ENCODE results near the gene ANKRD39.
"Not testable (repeated sequence)": the region's sequence is repeated elsewhere in the genome, so short reads cannot be mapped to it uniquely, and the experiment has no call there.

ANKRD39 gene, protein sequence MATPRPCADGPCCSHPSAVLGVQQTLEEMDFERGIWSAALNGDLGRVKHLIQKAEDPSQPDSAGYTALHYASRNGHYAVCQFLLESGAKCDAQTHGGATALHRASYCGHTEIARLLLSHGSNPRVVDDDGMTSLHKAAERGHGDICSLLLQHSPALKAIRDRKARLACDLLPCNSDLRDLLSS

DNA sequence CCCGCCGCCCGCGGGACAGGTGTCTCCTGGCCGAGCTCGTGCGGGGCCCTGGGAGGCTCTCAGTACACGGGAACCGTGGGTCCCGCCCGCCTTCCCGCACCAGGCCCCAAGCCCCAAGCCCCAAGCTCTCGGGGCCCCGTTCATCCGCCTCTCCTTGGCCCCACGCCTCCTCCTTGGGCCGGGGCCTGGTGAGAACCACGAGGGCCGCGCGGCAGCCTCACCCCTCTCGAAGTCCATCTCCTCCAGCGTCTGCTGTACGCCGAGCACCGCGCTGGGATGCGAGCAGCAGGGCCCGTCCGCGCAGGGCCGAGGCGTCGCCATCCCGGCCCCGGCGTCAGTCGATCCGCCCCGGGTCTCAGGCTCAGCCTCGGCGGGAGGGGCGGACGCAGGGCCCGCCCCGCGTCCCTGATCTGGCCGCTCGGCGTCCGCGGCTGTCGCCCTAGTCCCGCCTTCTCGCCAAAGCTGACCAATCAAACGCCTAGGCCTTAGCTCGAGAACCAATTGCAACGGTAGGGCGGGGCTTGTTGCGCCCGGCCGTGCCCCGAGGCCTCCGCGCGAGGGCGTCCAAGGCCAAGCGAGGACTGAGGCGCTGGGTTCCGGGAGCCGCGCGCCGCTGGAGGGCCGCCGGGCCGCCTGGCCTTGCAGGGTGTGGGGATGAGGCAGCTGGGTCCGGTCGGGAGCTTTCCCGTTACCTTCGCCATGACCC is at the start of gene ANKRD39:
Gene ANKRD39, minus strand, starts transcription at position 350 of the 706 bp plus-strand sequence. Its CDS starts 29 bp downstream, at position 321.
- no peak for FAIRE-seq

- no peak for FAIRE-seq
Observed at GRCh38 chr2:96906729-96907114, 48.9 kb upstream of the ANKRD39 start.

- no peak for FAIRE-seq
Observed at GRCh38 chr2:96903815-96904214, 46.0 kb upstream of the ANKRD39 start.

GRCh38 chr2:96903318-96903717 is 45.5 kb upstream of the ANKRD39 start:
- no peak for FAIRE-seq

DNA sequence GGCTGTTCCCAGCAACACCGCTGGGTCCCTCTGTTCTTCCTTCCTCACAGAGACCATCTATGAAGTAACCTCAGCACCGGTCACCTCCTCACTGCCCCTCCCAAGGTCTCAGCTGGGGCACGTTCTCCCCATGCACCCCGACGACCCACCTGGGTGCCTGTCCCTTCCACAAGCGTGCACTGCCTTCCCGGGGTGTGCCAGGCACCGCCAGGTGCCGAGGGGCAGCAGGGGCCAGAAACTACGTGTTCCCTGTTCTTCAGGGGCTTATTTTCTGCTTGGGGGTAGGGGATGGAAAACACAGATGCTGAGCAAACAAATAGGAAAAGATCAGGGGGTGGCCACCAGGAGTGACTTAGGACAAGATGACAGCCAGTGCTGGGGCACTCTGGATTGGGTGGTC is 42.4 kb upstream of the ANKRD39 start:
- FAIRE-seq, result no peak

DNA sequence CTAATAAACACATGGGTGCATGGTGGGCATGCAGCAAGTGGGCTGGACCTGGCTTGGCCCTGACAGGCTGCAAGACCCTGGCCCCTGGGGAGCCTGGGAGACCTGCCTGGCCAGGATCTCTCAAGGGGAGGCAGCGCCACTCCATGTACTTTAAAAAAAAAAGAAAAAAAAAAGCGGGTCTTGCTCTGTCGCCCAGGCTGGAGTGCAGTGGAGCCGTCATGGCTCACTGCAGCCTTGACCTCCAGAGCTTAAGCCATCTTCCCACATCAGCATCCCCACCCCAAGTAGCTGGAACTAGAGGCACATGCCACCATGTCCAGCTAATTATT is 41.6 kb upstream of the ANKRD39 start:
- FAIRE-seq, result no peak

DNA sequence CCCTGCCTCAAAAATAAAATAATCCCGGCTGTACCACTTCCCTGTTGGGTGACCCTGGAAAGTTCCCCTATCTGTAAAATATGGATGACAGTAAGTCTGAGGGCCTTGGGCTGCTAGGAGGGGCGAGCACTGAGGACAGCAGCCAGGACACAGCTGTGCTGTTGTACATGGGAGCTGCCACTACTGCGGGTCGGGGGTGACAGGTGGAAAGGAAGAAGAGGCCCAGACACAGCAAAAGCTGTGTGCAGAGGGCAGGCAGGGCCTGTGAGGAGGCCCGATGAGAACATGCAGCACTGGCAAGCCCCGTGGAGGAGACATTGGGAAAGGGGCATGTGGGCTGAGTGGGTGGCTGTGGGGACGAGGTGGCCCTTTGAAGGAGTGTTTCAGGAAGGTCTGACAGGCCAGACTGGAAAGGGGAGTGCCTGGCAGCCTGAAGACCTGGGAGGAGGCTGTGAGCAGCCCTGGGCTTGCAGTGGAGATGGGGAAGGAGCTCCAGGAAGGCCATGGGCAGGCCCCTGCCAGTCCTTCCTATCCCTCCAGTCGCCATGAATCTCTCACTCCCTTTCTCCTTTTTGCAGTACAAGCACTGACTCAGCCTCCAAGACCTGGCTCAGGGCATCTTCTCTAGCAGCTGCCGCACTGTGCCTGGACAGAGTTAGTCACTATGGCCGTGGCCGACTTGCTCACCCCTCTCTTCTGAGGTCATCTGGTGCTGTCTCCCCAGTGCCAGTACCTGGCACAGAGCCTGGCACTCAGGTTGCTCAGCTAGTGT is 41.0 kb upstream of the ANKRD39 start:
- no peak for FAIRE-seq

DNA sequence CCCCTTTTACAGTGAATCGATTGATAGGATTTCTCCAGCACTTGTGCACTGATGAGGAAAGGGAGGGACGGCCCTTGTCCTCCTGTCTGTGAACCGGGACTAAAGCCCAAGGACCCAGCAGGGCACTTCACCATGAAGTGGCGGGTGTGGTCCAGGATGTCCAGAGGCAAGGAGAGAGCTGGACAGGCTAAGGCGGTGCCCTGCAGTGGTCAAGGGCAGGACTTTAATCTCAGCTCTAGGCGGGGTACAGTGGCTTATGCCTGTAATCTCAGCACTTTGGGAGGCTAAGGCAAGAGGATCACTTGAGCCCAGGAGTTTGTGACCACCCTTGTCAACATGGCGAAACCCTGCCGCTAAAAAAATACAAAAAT is 40.3 kb upstream of the ANKRD39 start:
- no peak for FAIRE-seq

DNA sequence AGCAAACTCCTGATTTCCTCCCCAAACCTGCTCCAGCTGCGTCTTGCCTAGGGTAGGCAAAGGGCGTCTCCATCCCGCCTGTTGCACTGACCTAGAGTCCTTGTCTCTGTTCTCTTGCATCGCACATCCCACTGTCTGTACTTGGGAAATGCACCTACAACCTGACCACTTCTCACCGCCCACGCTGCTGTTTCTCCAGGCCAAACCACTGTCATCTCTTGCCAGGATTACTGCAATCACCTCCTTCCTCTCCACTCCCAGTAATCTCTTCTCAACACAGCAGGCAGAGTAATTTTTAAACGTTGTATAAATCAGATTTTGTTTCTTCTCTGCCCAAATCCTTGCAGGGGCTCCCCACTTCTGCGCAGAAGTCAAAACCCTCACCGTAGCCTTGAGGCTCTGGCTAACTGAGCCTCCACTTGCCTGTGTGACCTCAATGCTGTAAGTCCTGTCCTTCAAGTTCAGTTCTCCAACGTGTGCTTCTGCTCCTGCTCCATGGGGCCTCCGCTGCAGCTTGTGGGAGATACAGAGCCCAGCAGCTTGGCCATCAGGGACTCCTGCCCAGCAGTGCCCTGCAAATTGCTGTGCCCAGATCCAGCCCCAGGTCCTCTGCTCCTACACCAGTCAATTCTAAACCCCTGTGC is 39.8 kb upstream of the ANKRD39 start:
- FAIRE-seq, result no peak

DNA sequence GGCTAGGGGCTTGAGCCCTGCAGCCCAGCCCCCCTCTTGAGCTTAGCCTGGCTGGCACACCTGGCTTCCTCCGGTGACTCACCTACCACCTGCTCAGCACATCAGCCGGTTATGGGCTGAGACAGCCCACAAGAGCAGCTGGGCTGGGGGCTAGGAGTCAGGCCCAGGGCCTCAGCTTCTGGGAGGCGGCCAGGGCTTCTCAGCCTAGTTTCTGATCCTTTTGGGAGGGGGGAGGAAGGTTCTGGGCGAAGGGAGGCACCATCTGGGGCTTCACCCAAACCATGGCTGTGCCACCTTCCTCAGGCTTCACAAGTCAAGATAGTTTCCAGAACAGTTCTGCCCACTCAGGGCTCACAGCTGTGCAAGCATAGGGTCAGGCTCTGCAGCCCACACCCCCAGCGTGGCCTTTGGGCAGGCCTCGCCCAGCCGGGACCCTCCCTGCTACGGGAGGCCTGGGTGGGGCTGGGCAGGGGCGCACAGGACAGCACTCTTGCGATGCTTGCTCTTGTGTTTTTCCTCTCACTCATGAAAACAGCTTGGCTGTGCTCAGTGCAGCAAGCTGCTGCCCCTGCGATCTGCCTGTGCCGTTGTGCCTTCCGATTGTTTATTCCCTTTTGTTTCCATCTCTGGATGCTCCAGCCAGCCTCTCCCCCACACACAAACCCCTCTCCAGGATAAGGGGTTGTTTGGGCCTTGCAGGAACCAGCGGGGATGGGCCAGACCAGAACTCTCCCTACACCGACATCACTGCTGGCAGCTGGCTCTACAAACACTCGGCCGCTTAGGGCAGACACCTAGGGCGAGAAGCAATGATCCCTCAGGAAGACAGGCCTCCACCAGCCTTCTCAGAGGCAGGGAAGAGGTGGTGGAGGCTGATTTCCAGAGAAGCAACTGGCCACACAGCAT is 38.2 kb upstream of the ANKRD39 start:
- no peak for FAIRE-seq

DNA sequence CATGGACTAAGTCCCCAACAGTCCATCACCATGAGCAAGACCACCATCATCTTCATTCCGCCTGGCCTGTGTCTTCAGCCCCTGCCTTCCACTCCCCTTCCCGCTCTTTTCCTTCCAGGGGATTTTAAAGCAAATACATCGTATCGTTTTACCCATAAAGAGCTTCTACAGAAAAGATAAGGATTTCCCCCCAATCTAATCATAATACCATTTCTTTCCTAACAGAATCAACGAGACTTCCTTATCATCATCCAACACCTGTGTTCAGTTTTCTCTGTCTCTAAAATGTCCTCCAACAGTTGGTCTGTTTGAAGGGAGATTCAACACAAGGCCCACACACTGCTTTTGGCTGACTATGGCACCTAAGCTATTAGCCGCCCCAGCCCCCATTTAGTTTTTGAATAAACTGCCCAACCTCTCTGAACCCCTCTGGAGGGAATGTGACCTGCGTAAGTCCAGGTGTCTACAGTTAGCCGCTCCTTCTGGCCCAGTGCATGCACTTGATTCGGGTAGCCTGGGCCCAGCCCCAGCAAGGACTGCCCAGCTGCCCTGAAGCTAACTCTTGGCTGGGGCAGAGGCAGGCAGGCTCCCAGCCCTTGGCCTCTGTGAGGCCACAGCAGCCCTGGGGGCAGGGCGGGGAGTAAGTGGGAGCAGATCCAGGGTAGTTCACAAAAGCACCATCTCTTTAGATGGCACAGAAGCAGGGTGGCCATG is 37.4 kb upstream of the ANKRD39 start:
- FAIRE-seq, result no peak

GRCh38 chr2:96894151-96894531 is 36.3 kb upstream of the ANKRD39 start:
- FAIRE-seq, result no peak

GRCh38 chr2:96893289-96894150 is 35.7 kb upstream of the ANKRD39 start:
- no peak for FAIRE-seq

DNA sequence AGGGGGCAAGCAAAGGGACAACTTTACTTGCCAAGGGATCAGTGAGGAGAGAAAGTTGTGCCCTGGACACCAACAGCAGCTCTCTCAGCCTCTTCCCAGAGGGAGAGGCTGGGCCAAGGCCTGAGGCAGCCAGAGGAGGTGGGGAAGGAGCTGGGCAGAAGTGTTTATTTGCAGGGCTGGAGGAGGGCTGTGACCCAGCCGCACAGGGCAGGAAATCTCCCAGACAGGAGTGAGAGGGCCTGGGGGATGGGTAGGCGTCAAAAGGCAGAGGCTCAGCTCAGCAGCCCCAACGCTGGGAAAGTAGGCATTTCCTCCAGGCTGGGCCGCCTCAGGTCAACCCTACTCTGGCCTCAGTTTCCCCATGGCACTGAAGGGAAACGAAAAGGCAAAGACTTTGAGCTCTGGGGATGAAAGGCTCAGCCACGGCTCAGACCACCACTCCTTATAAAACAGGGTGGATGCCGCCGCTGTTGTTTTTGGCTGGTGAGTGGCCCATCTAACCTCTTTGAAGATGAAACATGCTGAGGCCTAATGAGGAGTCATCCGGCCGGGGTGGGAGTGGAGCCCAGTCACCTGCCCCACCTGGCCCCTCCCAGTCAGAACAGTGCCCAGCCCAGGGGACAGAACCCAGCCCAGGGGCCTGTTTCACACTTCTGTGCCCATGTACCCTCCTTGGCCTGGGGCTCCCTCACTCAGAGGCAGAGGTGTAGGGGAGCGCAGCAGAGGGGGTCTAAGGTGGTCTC is 33.9 kb upstream of the ANKRD39 start:
- FAIRE-seq, result no peak

- no peak for FAIRE-seq
Observed at GRCh38 chr2:96890726-96891385, 33.0 kb upstream of the ANKRD39 start.

GRCh38 chr2:96890252-96890651 is 32.4 kb upstream of the ANKRD39 start:
- FAIRE-seq, result no peak

GRCh38 chr2:96889502-96889901 is 31.7 kb upstream of the ANKRD39 start:
- not testable (repeated sequence) for FAIRE-seq

DNA sequence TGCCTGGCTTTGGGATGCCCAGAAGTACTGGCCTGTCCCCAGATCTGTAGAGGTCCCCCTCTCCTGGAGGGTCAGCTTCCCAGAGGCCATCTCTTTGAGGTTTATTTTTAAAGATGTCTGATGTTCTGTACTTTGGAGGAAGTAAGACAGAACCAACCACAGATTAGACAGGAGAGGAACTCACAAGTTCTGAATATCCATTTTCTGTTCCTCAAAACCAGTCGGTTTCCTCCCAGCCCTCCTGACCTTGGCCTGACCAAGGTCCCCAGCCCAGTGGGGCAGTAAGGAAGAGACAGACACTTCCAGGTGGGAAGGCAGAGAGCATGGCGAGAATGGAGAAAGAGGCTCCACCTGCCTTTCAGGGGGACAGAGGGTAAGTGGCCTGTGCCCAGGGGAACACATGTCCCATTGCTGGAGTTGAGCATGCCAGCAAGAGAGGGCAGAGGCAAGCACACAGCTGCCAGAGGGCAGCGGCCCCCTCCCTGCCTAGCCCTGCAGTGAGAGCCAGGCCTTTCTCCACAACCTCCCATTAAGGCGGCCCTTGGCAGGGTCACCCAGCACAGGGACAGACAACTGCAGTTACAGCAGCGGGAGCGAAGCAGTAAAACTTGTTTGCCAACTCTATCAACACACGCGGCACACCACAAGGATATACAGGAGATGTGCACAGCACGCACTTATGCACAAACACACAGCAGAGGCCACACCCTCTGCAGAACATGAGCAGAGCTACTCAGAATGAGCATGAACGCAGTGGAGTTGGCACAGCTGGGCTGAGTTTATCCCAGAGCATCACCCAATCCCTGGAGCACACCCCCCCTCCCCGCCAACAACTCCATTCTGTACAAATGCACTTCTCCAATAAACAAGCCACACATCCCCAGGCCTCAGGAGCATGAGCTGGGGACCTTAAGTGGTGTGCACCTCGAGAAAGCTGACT is 30.5 kb upstream of the ANKRD39 start:
- no peak for FAIRE-seq

Measured in colon (tissue), 2 donors.